Right forelimb (tissue), 1 donor: ENCODE results near the gene NYNRIN.
"Not testable (repeated sequence)": the region's sequence is repeated elsewhere in the genome, so short reads cannot be mapped to it uniquely, and the experiment has no call there.

Source experiments
- DNase-seq: peaks from one replicate; pipeline ENCODE4 v3.0.0-alpha.2; 2018

NYNRIN gene

GRCh38 chr14:24370748-24371147 is 28.1 kb upstream of the NYNRIN start:
- DNase-seq, result no peak

GRCh38 chr14:24371605-24372004 is 27.2 kb upstream of the NYNRIN start:
- not testable (repeated sequence) for DNase-seq

- no peak for DNase-seq
These were observed 25.9 kb upstream of the NYNRIN start for GRCh38 chr14:24372701-24373416.

DNA sequence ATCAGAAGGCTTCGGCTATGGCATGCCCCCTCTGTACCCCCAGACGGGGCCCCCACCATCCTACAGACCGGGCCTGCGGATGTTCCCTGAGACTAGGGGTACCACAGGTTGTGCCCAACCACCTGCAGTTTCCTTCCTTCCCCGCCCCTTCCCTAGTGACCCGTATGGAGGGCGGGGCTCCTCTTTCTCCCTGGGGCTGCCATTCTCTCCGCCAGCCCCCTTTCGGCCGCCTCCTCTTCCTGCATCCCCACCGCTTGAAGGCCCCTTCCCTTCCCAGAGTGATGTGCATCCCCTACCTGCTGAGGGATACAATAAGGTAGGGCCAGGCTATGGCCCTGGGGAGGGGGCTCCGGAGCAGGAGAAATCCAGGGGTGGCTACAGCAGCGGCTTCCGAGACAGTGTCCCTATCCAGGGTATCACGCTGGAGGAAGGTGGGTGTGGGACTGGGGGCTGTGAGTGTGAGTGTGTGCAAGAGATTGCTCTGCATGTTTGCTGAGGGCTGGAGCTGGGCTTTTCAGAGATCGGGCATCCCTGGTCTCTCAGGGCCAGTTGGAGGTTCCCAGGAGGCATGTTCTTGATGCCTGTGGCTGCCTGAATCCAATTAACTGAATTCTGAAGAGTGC is 22.2 kb upstream of the NYNRIN start:
- DNase-seq, result no peak

- DNase-seq, result no peak
These were observed 21.7 kb upstream of the NYNRIN start for GRCh38 chr14:24377126-24377525.

GRCh38 chr14:24377657-24378056 is 21.1 kb upstream of the NYNRIN start:
- DNase-seq, result no peak

DNA sequence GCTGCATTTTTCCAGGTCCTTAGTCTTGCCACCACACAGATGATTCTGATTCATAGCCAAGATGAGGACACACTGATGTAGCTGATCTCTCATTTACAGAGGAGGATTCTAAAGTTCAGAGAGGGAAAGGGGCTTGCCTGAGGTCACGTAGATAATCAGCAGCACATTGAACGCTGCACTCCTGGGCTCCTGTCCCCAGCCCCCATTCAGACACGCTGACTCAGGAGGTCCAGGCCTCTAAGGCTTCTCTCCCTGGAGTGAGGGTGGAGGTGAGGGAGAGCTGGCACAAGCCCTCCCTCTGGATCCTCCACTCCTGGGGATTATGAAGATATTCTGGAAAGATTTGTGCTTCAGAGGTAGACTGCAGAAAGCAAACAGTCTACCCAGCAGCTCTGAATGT is 20.5 kb upstream of the NYNRIN start:
- DNase-seq, result no peak

GRCh38 chr14:24378981-24379906 is 19.6 kb upstream of the NYNRIN start:
- DNase-seq, result no peak

GRCh38 chr14:24379907-24380730 is 18.7 kb upstream of the NYNRIN start:
- DNase-seq, result no peak

GRCh38 chr14:24381363-24382063 is 17.3 kb upstream of the NYNRIN start:
- DNase-seq, result no peak

- no peak for DNase-seq
These were observed 16.8 kb upstream of the NYNRIN start for GRCh38 chr14:24382064-24382371.

- DNase-seq, result no peak
These were observed 14.6 kb upstream of the NYNRIN start for GRCh38 chr14:24384169-24384568.

DNA sequence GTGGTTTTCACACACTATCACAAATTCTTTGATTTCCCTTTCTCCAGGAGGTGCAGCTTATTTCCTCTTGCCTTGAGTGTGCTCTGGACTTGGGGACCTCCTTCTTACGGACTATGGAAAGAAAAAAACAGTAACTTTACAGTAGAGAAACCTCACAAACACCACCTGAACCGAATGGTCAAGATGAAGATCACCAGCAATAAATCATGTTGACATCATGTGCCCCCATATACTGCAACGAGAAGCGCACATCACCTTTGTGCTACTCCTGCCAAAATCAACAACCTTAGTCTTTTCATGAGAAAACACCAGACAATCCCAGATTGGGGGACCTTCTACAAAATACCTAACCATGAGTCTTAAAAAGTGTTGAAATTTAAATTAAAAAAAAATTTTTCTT is 13.3 kb upstream of the NYNRIN start:
- no peak for DNase-seq

- no peak for DNase-seq
These were observed 11.8 kb upstream of the NYNRIN start for GRCh38 chr14:24387009-24387345.

DNA sequence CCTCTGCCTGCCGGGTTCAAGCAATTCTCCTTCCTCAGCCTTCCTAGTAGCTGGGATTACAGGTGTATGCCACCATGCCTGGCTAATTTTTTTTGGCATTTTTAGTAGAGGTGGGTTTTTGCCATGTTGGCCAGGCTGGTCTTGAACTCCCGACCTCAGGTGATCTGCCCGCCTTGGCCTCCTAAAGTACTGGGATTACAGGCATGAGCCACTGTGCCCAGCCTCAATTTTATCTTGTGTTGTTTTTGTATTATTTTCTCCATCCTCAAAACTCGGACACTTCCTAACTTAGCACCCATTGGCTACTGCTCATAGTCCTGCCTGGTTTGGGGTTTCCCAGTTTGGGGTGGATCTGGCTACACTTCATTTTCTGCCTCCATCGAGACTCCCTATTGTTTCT is 11.2 kb upstream of the NYNRIN start:
- not testable (repeated sequence) for DNase-seq

GRCh38 chr14:24388474-24389179 is 10.2 kb upstream of the NYNRIN start:
- DNase-seq, result no peak

DNA sequence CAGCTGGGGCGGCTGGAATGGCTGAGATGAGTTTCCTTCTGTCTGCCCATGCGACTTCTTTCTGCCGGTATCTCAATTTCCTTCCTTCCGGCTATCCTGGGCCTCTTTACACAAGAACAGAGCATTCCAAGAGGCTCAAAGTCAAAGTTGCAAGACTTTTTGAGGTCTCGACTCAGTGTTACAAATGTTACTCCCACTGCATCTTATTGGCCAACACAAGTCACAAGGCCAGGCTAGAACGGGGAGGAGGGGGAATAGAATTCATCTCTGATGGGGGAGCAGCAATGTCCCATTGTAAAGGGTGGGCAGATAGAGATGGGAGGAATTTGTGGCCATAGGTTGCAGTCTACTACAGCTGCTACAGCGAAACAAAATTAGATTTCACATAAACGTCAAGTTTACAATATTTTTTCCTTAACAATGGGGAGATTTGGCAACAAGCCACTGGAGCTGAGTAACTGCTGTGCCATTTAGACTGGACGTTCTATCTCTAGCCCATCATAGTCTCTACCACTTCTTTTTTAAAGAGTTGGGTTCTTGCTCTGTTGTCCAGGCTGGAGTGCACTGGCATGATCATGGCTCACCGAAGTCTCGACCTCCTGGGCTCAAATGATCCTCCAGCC is 9.5 kb upstream of the NYNRIN start:
- DNase-seq, result no peak

DNA sequence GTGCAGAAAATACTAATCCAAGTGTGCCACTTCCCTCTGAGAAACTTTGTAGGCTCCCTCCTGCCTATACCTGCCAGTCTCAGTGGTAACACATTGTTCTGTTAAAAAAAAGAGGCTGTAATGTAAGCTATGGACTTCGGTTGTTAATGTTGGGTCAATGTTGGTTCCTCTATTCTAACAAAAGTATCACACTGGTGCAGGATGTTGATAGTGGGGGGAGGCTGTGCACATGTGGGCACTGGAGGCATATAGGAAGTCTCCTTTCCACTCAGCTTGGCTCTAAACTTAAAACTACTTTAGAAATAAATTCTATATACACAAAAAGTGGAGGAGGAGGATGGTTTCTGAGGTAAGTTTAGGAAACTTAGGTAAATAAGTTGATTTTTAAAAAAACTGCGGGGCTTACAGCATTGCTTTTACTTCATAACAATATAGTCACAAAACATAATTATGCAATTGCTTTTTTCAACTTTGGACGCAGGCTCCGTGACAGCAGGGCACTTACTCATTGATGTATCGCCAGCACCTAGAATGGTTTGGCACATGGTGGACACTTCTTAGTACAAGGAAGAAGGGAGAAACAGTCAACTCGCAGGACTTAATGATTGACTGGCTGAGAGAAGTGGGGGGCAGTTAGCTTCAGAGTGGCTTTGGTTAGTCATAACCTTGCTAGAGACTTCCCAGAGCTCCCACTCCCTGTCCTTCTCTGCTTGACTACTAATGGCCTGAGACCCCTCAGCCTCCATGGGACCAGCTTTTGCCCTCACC is 7.9 kb upstream of the NYNRIN start:
- no peak for DNase-seq

- DNase-seq, result no peak
These were observed 6.3 kb upstream of the NYNRIN start for GRCh38 chr14:24392325-24393091.

- no peak for DNase-seq
These were observed 4.5 kb upstream of the NYNRIN start for GRCh38 chr14:24394275-24394674.
